Measurements from ENCODE around the gene PDGFA. TPM values are rescaled to one million over a fixed set of nuclear protein-coding genes. Genes with fewer than 3 reads are reported as not detected.

Gene PDGFA
- total RNA-seq, 1 donor from 2014 or later, result 7.3 TPM

- intact Hi-C loops (cut with micrococcal nuclease), result no loop called here
- ATAC-seq (ENCODE audit: low read depth), result no peak
- no peak for TF ChIP-seq CTCF (IDR thresholded peaks at IDR 0.05)
- no peaks in the 10 kb centered on the region for H3K36me3 Mint-ChIP-seq (ENCODE audit: low read depth)
- H3K27ac Mint-ChIP-seq, result no peak overlapping the region
- peaks cover 8% of the 10 kb centered on the region for H3K27me3 Mint-ChIP-seq
- DNase-seq, result no peak
- POLR2A ChIA-PET, result no interaction called here
- H3K4me1 Mint-ChIP-seq, result peaks cover 28% of the 10 kb centered on the region
- H3K4me3 Mint-ChIP-seq, result peak overlapping the region; percentile 82
- CTCF ChIA-PET, result no interaction called here
- H3K9me3 Mint-ChIP-seq, result no peaks in the 10 kb centered on the region
Observed at GRCh38 chr7:517774-518629, 1.6 kb downstream of the PDGFA start.

- intact Hi-C loops (cut with micrococcal nuclease), result no loop called here
- Mint-ChIP-seq H3K4me3 (peak overlapping the region; percentile 50), H3K36me3 (ENCODE audit: low read depth) (no peaks in the 10 kb centered on the region), H3K27ac (no peak overlapping the region), H3K9me3 (no peaks in the 10 kb centered on the region), H3K27me3 (peaks cover 8% of the 10 kb centered on the region), H3K4me1 (peaks cover 24% of the 10 kb centered on the region)
- no peak for DNase-seq
- TF ChIP-seq CTCF (IDR thresholded peaks at IDR 0.05), result no peak
- CTCF ChIA-PET, result no interaction called here
- POLR2A ChIA-PET, result no interaction called here
- ATAC-seq (ENCODE audit: low read depth), result no peak
Observed at GRCh38 chr7:516606-517456, 2.8 kb downstream of the PDGFA start.

GRCh38 chr7:516216-516605, 3.4 kb downstream of the PDGFA start:
- intact Hi-C loops (cut with micrococcal nuclease), result no loop called here

GRCh38 chr7:515628-516027, 4.0 kb downstream of the PDGFA start:
- TF ChIP-seq CTCF (IDR thresholded peaks at IDR 0.05), result no peak
- H3K27me3 Mint-ChIP-seq, result peaks cover 8% of the 10 kb centered on the region
- intact Hi-C loops (cut with micrococcal nuclease), result no loop called here
- no peaks in the 10 kb centered on the region for H3K36me3 Mint-ChIP-seq (ENCODE audit: low read depth)
- H3K4me1 Mint-ChIP-seq, result peaks cover 12% of the 10 kb centered on the region
- ATAC-seq (ENCODE audit: low read depth), result no peak
- DNase-seq, result no peak
- no peak overlapping the region for H3K27ac Mint-ChIP-seq
- H3K4me3 Mint-ChIP-seq, result no peak overlapping the region
- POLR2A ChIA-PET, result no interaction called here
- CTCF ChIA-PET, result no interaction called here
- no peaks in the 10 kb centered on the region for H3K9me3 Mint-ChIP-seq

More at GRCh38 chr7:516216-516605, 3.4 kb downstream of the PDGFA start:
- ChIA-PET CTCF (no interaction called here), POLR2A (no interaction called here)
- H3K36me3 Mint-ChIP-seq (ENCODE audit: low read depth), result no peaks in the 10 kb centered on the region
- peaks cover 18% of the 10 kb centered on the region for H3K4me1 Mint-ChIP-seq
- H3K9me3 Mint-ChIP-seq, result no peaks in the 10 kb centered on the region
- H3K4me3 Mint-ChIP-seq, result no peak overlapping the region
- TF ChIP-seq CTCF (IDR thresholded peaks at IDR 0.05), result no peak
- H3K27ac Mint-ChIP-seq, result no peak overlapping the region
- ATAC-seq (ENCODE audit: low read depth), result no peak
- DNase-seq, result no peak
- H3K27me3 Mint-ChIP-seq, result peaks cover 8% of the 10 kb centered on the region
